Measurements from ENCODE around the gene ZNF605.
A peak's percentile ranks its signal among the peaks of the same experiment; 100 is the strongest.
"Not testable (repeated sequence)": the region's sequence is repeated elsewhere in the genome, so short reads cannot be mapped to it uniquely, and the experiment has no call there.

The ZNF605 gene

DNA sequence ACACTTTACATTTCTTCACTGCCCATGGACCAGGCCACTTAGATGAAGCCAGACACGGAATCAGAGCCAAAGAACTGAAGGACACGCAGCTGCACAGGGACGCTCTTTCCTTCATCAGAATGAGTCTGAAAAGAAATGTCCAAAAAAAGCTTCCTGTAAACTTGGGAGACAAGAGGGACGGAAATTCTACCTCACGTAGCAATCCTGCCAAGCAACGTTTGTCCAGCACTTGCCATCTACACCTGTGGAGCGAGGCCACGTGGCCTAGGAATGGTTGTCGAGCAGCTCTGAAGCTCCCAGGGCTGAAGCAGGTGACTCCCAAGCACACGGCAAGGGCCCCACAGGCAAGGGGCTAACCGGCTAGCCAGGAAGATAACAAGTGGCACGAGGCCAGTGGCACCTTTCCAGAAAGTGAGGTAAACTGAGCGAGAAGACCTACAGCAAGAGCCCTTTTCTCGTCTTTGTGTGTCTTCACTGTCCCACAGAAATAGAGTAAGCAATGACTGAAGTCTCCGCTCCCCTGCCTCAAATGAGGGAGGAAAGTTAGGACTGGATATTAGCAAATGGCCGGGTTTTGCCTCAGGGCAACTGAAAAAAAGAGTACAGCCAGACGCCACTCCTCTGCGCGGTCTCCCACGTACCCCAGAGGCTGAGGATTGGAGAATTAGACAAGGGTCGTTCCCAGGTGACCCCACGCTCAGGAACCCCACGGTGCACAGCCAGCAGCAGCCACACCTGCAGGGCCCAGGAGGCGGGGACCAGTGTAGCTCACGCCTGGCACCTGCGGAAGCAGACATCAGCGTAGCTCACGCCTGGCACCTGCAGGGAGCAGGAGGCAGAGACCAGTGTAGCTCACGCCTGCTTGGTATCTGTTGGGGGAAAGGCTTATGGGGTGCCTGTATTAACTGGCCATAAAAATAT lies 7.7 kb downstream of the ZNF605 start:
- DNase-seq (ENCODE audit: low spot score) = no peak

DNA sequence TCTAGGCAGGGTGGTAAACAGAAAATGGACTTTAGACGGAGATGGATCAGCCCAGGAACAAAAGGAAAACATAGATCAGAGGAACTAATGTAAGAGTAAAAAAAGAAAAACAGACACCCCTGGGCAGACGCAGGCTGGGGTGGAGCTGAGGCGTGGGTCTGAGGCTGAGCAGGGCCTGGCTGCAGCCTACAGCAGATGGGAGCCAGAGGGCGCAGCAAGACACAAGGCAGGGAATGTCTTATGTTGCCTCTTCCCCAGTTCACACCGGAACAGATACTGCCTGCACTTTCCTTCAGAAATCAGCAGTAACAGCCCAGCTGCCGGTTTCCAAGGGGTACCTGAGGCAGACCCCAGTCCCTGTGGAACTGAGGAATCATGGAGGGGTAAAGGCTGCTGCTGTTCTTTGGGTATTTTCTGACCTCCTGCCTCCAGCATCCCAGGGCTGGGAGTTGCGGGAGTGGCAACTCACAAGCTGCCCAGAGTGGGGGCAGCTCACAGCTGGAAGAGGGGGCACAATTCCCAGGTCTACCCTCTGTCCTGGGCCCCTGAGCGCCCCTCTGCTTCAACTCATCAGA lies 9.8 kb downstream of the ZNF605 start:
- DNase-seq (ENCODE audit: low spot score) = no peak

DNA sequence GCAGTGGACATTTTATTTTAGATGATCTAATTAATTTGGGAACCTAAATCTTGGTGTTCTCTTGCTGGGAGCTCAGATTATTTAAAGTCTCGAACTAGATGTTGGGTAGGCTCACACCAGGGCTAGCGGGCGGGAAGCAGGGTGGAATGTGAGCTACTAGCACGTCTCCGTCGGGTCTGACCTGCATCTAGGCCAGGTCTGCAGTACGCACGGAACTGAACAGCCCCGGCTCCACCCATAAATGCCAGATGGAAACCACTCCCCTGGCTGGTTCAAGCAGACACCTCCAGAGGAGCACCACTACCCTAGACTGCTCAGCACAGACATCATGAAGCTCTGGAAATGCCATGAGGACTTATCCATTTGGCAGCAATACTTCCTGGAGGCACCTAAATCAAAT lies 10.3 kb downstream of the ZNF605 start:
- DNase-seq (ENCODE audit: low spot score) = no peak

DNA sequence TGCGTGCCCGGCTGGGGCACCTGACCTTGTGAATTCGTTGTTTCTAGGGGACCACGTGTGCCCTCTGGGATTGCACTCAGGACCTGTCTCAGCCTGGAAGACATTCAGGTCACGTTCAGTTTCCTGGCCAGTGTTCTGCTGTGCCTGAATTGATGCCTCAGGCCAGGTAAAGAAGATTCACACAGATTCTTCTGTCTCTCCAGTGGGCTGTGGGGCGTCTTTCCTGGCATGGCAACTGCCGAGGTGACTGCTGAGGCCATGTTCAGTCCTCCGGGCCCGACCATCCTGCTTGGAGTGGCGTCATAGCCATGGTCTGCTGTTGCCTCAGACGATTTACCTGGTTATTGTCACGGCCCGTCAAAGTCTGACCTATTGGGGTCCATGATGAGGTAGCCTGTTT lies 13.5 kb downstream of the ZNF605 start:
- DNase-seq (ENCODE audit: low spot score) = no peak

DNA sequence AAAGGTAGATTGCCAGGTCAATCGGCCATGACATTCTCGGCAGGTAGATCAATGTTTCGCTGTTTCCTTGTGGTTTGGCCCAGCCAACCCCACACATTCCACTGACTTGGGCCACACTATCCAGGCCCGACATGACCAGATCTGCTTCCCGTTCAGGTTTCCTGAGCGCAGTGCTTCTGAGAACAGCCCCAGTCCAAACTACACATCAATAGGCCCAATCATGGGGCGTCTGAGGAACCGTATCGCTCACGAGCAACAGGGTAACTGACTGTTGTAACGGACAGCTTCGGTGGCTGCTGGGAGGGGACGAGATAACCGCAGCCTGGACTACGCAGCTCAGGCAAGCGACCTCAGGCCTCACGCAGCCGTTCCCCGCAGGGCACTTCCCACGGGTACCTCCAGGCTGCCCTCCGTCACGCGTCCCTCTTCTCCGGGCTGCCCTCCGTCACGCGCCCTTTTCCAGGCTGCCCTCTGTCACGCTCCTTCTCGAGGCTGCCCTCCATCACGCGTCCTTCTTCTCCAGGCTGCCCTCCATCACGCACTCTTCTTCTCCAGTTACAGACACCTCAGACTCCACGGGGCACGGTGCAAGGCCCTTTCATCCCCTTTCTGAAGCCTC lies 14.7 kb downstream of the ZNF605 start:
- no peak for DNase-seq (ENCODE audit: low spot score)

DNA sequence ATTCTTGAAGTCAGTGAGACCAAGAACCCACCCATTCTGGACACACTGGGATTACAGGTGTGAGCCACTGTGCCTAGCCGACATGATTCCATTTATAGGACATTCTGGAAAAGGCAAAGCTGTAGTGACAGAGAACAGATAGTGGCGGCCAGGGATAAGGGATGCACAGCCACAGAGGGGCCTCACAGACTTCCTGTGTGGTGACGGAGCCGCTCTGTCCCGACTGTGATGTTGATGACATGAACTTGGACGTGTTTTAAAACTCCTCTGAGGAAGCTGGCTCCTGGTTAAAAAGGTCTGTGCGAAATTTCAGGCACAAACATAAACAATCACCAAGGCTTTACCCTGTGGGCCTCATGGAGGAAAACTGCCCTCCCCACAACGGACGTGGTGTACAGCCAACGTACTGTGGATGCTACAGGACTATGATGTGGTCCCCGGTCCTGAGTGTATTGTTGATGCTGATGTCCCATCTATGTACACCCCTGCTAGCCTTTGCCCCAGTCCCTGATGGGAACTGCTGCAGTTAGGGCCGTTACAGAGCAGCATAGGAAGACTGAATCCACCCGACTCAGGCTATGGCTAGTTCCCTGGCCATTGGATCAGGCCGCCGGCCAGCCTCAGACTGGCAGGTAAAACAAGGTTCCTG lies 15.9 kb downstream of the ZNF605 start:
- DNase-seq (ENCODE audit: low spot score) = no peak

DNA sequence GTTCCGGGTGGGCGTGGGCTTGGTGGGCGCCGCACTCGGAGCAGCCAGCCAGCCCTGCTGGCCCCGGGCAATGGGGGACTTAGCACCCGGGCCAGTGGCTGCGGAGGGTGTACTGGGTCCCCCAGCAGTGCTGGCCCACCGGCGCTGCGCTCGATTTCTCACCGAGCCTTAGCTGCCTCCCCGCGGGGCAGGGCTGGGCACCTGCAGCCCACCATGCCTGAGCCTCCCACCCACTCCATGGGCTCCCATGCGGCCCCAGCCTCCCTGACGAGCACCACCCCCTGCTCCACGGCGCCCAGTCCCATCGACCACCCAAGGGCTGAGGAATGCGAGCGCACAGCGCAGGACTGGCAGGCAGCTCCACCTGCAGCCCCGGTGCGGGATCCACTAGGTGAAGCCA lies 17.3 kb downstream of the ZNF605 start:
- DNase-seq (ENCODE audit: low spot score) = not testable (repeated sequence)

DNA sequence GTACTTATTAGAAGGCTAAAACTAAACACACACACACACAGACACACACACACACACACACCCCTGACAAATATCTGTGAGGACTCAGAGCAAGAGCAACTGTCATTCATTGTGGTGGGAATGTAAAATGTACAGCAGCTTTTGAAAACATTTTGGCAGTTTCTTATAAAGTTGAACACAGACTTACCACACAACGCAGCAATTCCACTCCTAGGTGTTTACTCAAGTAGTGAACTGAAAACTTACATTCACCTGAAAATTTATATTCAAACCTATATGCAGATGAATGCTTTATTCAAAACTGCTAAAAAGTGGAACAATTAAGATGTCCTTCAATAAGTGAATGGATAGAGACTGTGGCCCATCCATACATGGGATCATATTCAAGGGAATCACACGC lies 18.6 kb downstream of the ZNF605 start:
- DNase-seq (ENCODE audit: low spot score) = no peak

DNA sequence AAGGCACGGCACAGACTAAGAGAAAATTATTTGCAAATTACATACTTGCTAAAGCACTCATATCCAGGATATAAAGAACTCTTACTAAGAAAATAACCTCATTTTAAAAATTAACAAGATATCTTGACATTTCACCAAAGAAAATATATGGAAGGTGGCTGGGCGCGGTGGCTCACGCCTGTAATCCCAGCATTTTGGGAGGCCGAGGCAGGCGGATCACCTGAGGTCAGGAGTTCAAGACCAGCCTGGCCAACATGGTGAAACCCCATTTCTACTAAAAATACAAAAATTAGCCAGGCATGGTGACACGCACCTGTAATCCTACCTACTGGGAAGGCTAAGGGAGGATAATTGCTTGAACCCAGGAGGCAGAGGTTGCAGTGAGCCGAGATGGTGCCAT lies 19.2 kb downstream of the ZNF605 start:
- DNase-seq (ENCODE audit: low spot score) = not testable (repeated sequence)

DNA sequence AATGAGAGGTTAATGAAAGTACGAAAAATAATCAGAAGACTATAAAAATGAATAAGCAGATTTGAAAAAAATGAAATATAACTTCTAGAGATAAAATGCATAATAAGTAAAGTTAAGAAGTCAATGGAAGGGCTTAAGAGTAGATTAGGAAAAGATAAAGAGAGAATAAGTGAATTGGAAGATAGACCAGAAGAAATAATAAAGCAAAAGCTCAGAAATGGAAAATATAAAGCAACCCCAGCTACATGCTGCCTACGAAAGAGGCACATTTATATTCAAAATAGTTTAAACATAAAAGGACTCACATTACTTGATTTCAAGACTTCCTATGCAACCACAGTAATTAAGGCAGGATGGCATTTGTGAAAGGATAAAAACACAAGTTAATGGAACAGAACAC lies 19.9 kb downstream of the ZNF605 start:
- no peak for DNase-seq (ENCODE audit: low spot score)

DNA sequence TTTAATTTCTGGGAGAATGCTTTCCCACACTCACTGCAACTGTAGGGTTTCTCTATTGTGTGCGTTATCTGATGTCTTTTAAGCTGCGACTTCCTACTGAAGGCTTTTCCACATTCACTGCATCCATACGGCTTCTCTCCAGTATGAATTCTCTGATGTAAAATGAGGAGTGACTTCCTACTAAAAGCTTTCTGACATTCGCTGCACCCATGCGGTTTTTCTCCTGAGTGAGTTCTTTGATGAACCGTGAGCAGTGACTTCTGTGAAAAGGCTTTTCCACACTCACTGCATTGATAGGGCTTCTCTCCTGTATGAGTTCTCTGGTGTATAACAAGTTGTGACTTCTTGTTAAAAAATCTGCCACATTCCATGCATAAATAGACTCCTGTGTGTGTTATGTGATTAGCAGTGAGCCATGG lies 29.7 kb downstream of the ZNF605 start:
- DNase-seq (ENCODE audit: low spot score) = no peak

DNA sequence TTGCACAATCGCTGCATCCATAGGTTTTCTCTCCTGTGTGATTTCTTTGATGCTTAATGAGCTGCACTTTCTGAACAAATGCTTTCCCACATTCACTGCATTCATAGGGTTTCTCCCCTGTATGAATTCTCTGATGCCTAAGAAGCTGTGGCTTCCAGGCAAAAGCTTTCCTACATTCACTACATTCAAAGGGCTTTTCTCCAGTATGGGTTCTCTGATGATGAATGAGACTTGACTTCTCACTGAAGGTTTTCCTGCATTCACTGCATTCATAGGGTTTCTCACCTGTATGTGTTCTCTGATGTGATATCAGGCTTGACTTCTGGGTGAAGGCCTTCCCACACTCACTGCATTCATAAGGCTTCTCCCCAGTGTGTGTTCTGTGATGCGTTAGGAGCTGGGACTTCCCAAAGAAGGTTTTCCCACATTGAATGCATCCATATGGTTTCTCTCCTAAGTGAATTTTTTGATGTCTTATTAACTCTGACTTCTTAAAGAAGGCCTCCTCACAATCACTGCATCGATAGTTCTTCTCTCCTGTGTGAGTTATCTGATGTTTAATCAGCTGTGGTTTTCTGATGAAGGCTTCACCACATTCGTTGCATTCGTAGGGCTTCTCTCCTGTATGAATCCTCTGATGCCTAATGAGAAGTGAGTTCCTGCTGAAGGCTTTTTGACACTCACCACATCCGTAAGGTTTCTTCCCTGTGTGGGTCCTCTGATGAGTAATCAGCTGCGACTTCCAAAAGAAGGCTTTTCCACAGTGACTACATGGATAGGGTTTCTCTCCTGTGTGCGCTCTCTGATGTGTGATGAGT lies 30.3 kb downstream of the ZNF605 start:
- DNase-seq (ENCODE audit: low spot score) = no peak

DNA sequence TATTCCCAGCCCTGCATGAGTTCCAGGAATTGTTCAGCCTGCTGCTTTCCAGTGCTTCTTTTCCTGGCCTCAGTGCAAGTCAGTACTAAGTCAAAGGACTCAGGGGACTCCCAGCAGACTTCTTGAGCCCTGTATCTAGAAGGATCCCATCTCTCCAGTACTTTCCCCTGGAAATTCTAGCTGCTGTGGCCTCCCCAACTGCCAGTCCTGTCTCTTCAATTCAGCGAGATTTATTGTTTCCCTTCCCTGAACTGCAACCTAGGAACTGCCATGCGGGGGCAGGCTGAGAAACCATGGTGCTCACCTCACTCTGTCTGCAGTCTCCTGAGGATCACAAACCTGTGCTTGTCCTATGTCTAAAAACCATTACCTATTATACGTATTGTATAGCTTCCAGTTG lies 31.8 kb downstream of the ZNF605 start:
- DNase-seq (ENCODE audit: low spot score) = no peak

DNA sequence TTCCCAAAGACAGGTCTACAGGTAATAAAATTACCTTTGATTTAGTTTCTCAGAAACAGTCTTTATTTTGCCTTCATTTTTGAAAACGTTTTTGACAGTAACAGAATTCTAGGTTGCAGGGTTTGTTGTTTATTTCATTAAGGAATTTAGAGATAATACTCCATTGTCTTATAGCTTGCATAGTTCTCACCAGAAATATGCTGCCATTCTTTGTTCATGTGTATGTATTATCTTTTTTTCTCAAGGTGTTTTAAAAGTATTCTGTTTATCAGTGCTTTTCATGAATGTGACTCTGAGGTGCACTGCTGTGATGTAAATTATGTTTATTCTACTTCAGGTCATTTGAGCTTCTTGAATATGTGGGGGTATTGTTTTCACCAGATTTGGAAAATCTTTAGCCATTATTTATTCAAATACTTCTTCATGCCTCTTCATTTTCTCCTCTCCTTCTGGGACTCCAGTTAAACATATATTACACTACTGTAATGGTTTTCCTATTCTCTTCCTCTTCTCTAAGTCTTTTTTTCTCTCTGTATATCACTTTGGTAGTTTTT lies 32.7 kb downstream of the ZNF605 start:
- DNase-seq (ENCODE audit: low spot score) = no peak

DNA sequence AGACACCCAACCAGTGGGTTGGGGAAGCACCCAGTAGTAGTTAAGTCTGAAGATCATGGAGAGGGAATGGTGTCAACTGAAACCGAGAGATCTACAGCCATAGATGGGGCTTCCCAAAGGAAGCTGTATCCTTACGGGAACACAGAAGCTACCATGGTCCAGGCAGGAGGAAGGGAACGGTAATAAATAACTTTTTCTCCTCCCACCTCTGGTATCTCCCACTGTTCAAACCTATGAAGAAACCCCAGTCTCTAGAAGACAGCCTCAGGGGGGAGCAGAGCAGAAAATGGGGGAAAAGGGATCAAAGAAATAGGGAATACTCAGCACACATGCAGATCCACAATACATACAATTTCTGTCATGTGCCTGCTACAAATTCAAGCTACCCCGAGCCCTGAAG lies 33.4 kb downstream of the ZNF605 start:
- no peak for DNase-seq (ENCODE audit: low spot score)

DNA sequence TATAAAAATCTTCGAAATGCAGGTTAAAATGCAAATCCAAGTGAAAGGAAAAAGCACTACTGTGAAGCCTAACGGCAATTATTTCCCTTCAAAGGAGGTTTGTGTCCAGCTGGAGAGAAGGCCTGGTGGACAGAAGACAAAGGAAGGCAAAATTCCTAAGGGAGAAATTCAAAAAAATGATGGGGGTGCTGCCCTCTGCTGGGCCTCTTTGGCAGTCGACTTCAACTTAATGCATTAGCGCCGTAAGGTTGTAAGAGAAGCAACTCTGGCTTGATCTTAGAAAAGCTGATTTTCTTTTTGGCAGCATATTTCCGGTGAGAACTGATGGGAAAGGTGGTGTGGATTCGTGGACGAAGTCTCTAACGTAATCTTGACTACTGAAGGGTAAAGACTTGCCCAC lies 34.4 kb downstream of the ZNF605 start:
- DNase-seq (ENCODE audit: low spot score) = no peak

DNA sequence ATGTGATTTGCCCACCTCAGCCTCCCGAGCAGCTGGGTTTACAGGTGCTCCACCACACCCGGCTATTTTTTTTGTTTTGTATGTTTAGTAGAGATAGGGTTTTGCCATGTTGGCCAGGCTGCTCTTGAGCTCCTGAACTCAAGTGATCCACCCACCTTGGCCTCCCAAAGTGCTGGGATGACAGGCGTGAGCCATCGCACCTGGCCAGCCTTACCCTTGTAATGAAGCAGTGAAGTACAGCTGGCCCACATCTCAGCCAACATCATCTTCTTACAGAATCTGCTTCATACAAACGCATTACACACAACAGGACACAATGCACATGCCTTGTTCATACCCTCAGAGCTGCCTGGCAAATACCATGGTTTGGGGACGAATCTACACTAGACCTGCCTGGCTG lies 37.4 kb downstream of the ZNF605 start:
- no peak for DNase-seq (ENCODE audit: low spot score)

DNA sequence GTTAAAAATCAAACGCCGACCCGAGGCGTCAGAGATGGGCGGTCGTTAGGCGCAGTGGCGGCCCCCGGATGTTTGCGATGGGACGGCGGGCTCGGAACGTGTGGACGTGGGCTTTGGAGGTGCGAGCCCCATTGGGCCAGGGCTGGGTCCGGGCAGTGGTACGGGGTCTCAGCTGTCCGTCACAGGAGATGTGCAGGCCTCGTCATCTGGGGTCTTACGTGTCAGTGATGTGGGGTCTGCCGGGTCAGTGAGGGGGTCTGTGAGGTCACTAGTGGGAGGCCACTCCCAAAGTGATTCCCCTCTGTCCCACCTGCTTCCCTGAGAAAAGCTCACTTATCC lies 47.1 kb downstream of the ZNF605 start:
- no peak for DNase-seq (ENCODE audit: low spot score)

DNA sequence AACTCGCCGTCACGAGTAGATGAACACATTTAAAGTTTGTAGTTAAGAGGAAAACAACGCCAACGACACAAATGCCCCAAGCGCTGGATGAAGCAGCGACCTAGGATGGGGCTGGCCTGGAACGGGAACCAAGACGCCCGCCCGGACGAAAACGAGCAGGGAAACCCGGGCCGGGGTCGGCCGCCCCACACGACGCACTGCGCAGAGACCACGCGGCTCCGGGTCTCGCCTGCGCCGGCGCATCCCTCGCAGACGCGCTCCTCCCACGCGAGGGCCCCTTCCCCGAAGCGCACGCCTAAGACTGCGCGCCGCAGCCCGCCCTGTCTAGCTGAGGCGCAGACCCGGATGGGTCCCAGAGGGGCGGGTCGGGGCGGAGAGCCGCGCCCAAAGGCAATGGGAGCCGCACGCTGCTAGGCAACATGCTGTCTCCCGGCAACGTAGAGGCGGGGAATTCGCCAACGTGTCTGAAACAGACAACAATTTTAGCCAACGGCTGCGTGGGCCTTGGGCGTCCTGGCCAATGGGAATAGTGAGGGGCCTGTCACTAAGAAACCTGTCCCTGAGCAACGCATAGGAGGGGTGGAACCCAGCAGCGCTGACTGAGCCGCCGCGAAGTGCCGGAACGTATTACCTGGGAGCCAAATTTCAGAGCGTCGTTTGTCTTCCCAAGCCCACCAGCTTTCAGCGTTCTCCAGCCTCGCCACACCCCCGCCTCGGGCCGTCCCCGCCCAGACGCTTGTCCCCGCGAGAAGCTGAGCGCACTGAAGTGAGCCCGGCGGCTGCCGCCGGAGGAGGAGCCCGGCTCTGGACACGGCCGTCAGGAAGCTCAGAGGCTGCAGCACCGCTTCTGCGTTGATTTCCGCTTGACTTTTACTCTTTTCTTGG lies 47.7 kb downstream of the ZNF605 start:
- peak; percentile 93 for DNase-seq (ENCODE audit: low spot score)

DNA sequence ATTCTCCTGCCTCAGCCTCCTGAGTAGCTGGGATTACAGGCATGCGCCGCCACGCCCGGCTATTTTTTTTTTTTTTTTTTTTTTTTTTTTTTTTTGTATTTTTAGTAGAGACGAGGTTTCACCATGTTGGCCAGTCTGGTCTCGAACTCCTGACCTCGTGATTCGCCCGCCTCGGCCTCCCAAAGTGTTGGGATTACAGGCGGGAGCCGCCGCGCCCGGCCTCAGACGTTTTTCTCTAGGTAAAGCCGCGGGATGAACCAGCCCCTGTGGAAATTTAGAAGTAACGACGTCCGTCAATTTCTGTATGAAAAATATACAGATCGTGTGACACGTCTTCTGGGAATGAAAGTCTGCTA lies 48.3 kb downstream of the ZNF605 start:
- DNase-seq (ENCODE audit: low spot score) = not testable (repeated sequence)

DNA sequence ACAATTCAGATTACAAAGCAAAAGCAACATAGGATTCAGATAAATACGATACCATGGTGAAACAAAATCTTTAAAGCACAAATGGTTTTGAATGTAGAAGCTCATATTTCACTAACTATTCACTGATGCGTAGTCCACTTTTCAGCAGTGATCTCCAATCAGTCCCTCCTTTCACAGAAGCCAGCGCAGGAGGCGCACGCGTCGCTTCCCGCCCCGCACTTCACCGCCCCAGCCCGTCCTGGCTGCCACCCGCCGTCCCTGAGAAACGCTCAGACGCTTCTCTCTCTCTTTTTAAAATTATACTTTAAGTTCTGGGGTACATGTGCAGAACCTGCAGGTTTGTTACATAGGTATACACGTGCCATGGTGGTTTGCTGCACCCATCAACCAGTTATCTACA lies 48.9 kb downstream of the ZNF605 start:
- no peak for DNase-seq (ENCODE audit: low spot score)
